ENCODE data around the gene ACTN2.
A peak's percentile ranks its signal among the peaks of the same experiment; 100 is the strongest.

The ACTN2 gene

DNA sequence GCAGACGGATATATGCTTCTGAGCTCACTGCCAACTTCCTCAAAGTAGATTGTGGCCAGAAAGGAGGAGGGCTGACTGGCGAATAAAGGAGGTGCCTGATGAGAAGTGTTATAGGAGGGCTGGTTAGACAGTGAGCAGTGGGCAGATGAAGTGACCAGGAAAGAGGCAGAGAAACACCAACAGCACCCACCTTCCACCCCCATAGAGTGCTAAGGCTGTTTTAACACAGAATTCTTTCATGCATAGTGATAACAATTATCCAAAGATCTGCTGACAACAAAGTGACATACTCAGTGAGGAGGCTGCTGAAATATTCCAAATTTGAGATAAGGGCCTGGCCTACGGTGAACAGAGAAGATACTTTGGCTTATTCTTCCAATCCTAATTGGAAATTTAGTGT is 87.6 kb downstream of the ACTN2 start:
- no peak for DNase-seq (ENCODE audit: low read depth, low spot score)

DNA sequence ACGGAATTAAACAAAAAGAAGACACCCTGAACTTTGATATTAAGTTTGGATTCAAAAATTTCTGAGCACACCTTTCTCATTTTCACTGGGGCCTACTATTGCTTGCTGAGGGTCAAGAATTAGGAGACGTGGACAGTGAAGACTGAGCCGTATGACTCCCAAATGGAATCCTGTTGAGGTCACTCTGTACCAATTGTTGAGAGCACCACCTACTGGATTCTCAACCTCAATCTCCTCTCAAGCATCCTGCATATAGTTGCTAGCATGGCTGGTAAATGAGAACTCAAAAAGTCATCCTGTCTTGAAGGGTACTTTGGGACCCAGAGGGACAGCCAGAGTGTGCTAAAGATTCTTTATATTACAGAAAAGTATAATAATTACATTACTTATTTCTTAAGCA is 88.6 kb downstream of the ACTN2 start:
- DNase-seq (ENCODE audit: low read depth, low spot score): no peak

DNA sequence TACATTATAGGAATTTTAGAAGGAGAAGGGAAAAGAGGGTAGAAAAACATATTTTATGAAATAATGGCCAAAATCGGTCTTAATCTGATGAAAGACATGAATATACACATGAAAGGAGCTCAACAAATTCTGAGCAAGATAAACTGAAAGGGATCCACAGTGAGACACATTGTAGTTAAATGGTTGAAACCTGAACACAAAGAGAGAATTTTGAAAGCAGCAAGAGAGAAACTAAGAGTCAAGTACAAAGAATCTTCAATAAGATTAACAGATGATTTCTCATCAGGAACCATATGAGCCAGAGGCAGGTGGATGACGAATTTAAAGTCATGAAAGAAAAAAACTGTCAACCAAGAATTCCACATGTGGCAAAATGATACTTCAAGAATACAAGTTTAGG is 93.0 kb downstream of the ACTN2 start:
- DNase-seq (ENCODE audit: low read depth, low spot score): no peak

DNA sequence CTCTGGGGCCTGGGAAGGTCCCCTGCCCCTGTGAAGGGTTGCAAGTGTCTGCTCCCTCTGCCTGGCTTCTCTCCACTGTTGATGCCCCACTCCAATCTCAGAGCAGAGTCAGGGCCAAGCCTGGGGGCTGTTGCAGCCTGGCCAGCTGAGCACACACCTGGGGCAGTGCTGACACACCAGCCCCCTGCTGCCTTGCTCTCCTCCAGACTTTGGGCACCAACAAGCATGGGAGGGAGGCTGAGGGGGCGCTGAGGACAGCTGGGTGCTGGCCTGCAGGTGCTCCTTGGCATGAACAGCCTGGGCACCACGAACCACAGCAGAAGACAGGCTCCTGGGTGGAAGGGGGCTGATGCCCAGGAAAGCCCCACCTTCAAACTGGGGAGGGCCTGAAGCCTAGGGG is 99.2 kb downstream of the ACTN2 start:
- DNase-seq (ENCODE audit: low read depth, low spot score): no peak

DNA sequence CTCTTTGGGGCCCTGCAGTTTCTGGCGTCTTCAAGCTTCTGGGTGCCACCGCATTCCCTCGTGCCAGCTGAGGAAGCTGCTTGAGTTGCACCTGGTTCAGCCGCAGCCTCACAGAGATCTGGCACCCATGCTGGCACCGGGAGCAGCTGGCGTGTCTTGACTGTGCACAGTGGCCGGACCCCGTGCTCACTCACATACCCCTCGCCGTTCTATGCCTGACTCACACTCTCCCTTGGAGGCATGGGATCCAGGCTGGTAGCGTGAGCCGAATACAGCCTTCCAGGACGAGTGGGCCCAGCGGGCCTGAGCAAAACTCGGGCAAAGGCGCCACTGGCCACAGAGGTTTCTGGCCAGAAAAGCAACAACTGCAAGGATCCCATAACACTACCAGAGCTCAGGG is 100.2 kb downstream of the ACTN2 start:
- DNase-seq (ENCODE audit: low read depth, low spot score): no peak

DNA sequence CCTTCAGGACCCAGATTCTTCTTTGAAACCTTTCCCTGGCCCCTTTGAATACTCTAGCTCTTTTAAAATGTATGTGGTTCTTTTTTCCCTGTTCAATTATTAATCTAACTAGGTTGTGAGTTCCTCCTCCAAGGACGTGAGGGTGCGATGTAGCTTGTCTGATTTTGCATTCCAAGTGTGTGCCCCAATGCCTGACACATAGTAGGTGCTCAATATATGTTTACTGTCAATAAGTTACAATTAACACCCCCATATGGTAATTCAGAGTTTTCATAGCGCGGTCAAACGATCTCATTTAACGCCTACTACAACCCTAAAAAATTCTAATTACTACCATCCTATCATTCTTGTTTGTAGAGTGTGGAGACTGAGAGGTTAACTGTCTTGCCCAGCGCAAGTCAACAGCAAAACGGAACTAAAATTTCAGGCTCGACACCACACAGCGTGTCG is 108.3 kb downstream of the ACTN2 start:
- no peak for DNase-seq (ENCODE audit: low read depth, low spot score)

- DNase-seq (ENCODE audit: low read depth, low spot score): peak; percentile 95
Observed at GRCh38 chr1:236795035-236795756, 108.9 kb downstream of the ACTN2 start, which contains the start of gene MTR. Gene MTR (plus strand): TSS chr1:236795292. CDS start chr1:236795704, 412 bp downstream.

DNA sequence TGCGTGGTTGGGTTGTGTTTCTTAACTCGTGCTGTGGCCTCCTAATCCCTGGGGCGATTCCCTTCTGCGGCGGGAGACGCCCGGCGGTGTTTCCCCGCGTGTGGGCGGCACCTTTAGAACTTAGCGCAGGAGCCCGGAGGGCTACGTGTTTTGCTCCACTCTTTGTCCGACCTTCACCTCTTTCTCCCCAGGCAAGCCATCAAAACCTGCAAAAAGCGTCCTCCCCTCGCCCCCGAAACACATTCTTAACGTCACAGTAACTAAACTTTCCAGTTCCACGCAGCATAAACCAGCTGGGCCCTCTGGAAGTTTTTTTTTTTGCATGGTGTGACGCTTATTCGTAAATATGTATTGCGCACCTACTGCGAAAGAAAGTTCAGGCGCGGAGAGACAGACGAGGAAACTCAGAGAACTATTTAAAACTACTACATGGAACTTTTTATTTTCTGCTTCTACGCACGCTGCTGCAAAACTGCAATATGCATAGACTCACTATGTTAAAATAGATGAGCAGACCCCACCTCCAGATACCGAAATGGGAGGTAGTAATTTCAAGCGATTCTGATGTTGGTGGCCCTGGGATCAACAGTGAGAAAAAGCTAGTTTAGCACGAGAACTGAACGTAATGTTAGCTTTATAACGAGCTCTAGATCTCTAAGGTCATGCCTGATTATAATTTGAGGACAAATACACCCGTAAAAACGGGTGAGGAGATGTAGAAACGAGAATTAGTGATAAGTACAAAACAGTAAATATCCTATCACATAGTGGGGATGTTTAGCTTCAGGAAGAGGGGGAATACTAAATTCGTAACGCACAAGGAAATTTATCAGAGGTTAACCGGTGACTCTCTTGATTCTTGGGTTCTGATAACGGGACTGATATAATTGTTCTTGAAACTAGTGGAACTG is 109.7 kb downstream of the ACTN2 start:
- DNase-seq (ENCODE audit: low read depth, low spot score): peak; percentile 35

DNA sequence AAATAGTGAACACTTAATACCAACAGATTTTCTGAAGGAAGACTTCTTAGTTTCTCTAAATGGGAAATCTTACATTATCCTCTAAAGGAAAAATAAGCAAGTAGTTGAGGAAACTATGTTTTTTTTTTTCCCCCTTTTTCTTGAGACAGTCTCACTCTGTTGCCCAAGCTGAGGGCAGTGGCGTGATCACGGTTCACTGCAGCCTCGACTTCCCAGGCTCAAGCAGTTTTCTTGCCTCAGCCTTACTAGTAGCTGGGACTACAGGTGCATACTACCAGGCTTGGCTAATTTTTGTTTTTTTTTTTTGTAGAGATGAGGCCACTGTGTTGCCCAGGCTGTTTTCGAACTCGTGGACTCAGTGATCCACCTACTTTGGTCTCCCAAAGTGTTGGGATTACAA is 112.7 kb downstream of the ACTN2 start:
- no peak for DNase-seq (ENCODE audit: low read depth, low spot score)

DNA sequence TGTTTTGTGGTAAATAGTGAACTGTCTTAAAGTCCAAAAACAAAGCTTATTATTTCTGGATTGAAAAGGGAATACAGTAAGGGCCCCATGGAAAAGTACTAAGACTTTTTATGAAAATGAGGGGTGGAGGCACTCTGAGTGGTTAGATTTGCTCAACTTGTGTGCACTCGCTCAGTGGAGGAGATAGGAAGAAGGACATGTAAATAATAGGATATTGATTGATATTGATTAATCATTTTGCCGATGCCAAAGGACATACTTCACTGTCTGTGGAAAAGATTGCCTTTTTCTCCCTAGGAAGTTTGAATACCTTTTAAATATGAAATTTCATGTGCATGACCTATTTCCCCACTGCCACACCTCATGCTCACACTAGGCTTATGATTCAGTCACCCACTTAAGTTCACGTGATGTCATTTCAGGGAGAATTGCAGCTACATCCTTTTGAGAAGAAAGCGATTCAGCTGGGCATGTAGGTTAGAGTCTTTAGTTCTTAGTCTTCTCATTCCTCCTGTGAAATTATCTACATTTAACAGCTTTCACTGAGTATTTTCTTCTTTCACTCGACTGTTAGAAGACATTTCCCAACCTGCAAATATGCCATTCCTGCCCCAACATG is 113.8 kb downstream of the ACTN2 start:
- DNase-seq (ENCODE audit: low read depth, low spot score): no peak

GRCh38 chr1:236800623-236801022 is 114.3 kb downstream of the ACTN2 start:
- no peak for DNase-seq (ENCODE audit: low read depth, low spot score)

DNA sequence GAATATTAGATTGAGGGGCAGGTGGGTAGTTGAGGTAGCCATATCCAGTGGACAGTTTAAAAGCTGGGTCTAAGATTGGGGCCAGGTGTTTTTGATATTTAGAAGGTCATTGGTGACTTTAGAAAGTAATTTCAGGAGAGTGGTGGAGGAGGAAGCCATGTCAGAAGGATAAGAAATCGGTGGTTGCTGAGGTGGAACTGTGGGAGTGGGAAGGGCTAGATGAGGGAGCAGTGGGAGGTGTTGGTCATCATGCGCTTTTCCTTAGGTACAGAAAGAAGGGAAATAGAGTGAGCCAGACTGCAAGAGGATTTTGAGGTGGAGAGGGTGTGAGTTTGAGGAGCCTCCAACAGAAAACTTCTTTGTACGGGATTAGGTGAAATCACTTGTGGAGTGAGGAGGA is 116.0 kb downstream of the ACTN2 start:
- DNase-seq (ENCODE audit: low read depth, low spot score): no peak

GRCh38 chr1:236806634-236807033 is 120.3 kb downstream of the ACTN2 start:
- DNase-seq (ENCODE audit: low read depth, low spot score): no peak

DNA sequence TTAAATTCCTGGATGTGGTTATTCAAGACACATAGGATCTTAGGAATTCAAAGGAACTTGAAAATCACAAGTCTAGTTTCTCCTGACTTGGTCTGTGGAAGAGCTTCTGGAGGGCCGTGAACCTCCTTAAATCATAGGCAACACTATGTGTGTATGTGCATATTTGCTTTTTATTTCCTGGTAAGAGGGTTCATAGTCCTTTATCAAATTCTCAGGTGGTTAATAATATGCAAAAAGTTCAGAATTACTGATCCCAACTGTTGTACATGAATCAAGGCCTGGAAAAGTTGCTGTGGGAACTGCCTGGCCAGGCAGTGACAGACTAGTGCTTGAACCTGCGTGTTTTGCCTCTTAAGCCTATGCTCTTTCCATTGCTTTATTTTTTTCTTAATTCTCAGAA is 121.7 kb downstream of the ACTN2 start:
- DNase-seq (ENCODE audit: low read depth, low spot score): no peak

DNA sequence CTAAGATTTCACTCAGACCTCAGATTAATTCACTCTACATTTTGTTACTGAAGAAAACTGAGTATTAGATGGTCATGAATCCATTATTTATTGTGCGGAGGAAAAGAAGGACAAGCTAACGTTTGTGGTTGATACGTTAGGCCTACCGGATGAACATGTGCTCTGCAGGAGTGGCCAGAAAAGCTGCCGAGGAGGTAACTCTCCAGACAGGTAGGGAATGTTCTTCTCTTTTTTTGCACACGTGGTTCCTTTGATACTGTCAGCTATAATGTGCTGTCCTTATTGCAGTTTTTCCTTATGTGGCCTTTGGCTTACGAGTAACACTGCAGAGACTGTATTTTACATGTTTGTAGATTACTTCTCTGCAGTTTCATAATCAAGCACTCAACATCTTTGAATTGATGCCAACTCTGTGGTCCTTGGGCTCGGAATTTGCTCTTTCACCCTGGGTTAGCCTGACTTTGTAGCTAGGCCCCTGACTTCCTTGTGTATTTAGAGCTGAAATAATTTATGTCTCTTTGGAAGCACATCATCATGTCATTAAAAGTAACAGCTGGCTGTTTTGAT is 122.3 kb downstream of the ACTN2 start:
- no peak for DNase-seq (ENCODE audit: low read depth, low spot score)

- DNase-seq (ENCODE audit: low read depth, low spot score): no peak
Observed at GRCh38 chr1:236809148-236809547, 122.8 kb downstream of the ACTN2 start.

DNA sequence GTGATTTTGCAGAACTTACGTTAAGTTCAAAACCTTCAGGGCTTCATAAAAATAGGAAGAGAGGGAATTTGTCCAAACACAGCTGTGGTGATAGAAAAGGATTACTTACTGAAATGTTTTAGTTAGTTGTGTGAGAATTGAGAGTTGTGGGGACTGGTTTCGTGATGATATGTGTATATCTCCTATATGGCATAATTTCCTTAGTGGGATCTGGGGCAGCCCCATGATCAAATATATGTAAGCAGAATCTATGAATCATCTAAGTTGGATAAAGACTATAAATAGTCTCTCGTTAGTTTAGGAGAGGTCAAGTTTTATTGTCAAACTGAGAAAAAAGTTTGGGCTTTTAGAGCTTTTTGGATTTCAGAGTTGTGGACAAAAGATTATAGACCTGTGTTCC is 123.7 kb downstream of the ACTN2 start:
- no peak for DNase-seq (ENCODE audit: low read depth, low spot score)

DNA sequence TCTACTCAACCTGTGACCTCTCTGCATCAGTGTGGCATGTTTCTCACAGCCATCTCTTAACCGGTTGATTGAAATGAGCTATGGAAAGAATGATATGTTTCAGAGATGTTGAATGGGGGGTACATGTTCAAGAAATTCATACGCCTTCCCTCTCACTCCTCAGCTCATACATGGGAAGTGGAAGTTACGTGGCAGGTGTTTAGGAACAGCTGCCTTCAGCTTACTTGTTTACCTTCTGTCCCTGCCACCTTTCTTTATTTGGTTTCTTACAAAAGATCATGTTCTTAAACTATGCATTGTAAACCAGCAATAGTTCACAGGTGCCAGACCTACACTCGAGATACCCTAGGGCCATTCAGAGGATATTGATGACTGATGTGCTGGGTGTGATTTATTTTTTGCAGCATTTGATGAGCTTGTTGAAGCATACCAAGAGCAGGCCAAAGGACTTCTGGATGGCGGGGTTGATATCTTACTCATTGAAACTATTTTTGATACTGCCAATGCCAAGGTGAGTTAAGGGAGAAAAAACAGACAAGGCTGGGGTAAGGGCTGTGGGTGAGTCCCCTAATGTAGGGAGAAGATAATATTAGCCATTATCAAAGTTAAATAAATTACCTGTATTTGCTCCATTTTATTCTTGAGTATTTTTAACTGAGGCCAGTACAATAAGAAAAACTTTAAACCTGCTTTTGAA is 126.2 kb downstream of the ACTN2 start:
- no peak for DNase-seq (ENCODE audit: low read depth, low spot score)
